HUES6 (cell line): ENCODE data around the gene NOL9.

Experiments used
- H3K27ac ChIP-seq: 2 replicates; pipeline ENCODE4 v1.7.0; 2013; ENCODE audit warnings: low read depth, mild to moderate bottlenecking, low read length, inconsistent platforms
- H3K27me3 ChIP-seq: 2 replicates; pipeline ENCODE4 v1.6.1; 2013; ENCODE audit warnings: low read length; ENCODE audit not compliant: control insufficient read depth, insufficient read depth
- H3K36me3 ChIP-seq: 2 replicates; pipeline ENCODE4 v1.6.1; 2013; ENCODE audit warnings: low read length; ENCODE audit not compliant: control insufficient read depth, insufficient read depth
- H3K4me1 ChIP-seq: 2 replicates; pipeline ENCODE4 v1.6.1; 2013; ENCODE audit warnings: low read length; ENCODE audit not compliant: control insufficient read depth, insufficient read depth
- H3K4me3 ChIP-seq: 2 replicates; pipeline ENCODE4 v1.5.1; 2013; ENCODE audit warnings: low read depth, low read length
- H3K9ac ChIP-seq: one replicate; pipeline ENCODE4 v1.6.1; 2013; ENCODE audit warnings: mild to moderate bottlenecking, low read length
- H3K9me3 ChIP-seq: 2 replicates; pipeline ENCODE4 v1.6.1; 2013; ENCODE audit warnings: low read depth, low read length; ENCODE audit not compliant: control insufficient read depth, insufficient read depth

NOL9 gene

GRCh38 chr1:6484826-6485167, 69.5 kb downstream of the NOL9 start:
- Histone ChIP-seq H3K4me3 (peak overlapping the region; percentile 66), H3K27me3 (peaks cover 17% of the 10 kb centered on the region; the same call in 1 of the 2 replicates), H3K4me1 (peaks cover 25% of the 10 kb centered on the region), H3K9ac (peak overlapping the region; percentile 54), H3K27ac (no peak overlapping the region), H3K36me3 (no peaks in the 10 kb centered on the region), H3K9me3 (no peaks in the 10 kb centered on the region)

- H3K4me1 ChIP-seq: peaks cover 15% of the 10 kb centered on the region
- no peaks in the 10 kb centered on the region for H3K36me3 ChIP-seq
- no peak overlapping the region for H3K27ac ChIP-seq
- H3K9me3 ChIP-seq: no peaks in the 10 kb centered on the region
- H3K27me3 ChIP-seq: peaks cover 17% of the 10 kb centered on the region; the same call in 1 of the 2 replicates
- no peak overlapping the region for H3K9ac ChIP-seq
- H3K4me3 ChIP-seq: no peak overlapping the region
These were observed 70.6 kb downstream of the NOL9 start for GRCh38 chr1:6483761-6484117.

GRCh38 chr1:6483017-6483760, 71.1 kb downstream of the NOL9 start:
- H3K4me3 ChIP-seq: no peak overlapping the region
- peaks cover 15% of the 10 kb centered on the region for H3K4me1 ChIP-seq
- H3K27me3 ChIP-seq: peaks cover 17% of the 10 kb centered on the region; the same call in 1 of the 2 replicates
- H3K9me3 ChIP-seq: no peaks in the 10 kb centered on the region
- no peak overlapping the region for H3K27ac ChIP-seq
- H3K9ac ChIP-seq: no peak overlapping the region
- no peaks in the 10 kb centered on the region for H3K36me3 ChIP-seq

GRCh38 chr1:6481820-6482219, 72.5 kb downstream of the NOL9 start:
- no peak overlapping the region for H3K9ac ChIP-seq
- H3K36me3 ChIP-seq: no peaks in the 10 kb centered on the region
- H3K4me3 ChIP-seq: no peak overlapping the region
- peaks cover 21% of the 10 kb centered on the region for H3K4me1 ChIP-seq
- no peak overlapping the region for H3K27ac ChIP-seq
- no peaks in the 10 kb centered on the region for H3K9me3 ChIP-seq
- H3K27me3 ChIP-seq: peaks cover 17% of the 10 kb centered on the region; the same call in 1 of the 2 replicates

GRCh38 chr1:6477039-6477820, 77.1 kb downstream of the NOL9 start:
- H3K36me3 ChIP-seq: peaks cover 8% of the 10 kb centered on the region
- H3K4me3 ChIP-seq: no peak overlapping the region
- no peaks in the 10 kb centered on the region for H3K9me3 ChIP-seq
- H3K27me3 ChIP-seq: no peaks in the 10 kb centered on the region
- no peak overlapping the region for H3K9ac ChIP-seq
- no peak overlapping the region for H3K27ac ChIP-seq
- peaks cover 25% of the 10 kb centered on the region for H3K4me1 ChIP-seq

GRCh38 chr1:6476483-6476882, 77.8 kb downstream of the NOL9 start:
- H3K9ac ChIP-seq: no peak overlapping the region
- H3K36me3 ChIP-seq: peaks cover 13% of the 10 kb centered on the region
- no peak overlapping the region for H3K4me3 ChIP-seq
- H3K27me3 ChIP-seq: no peaks in the 10 kb centered on the region
- no peaks in the 10 kb centered on the region for H3K9me3 ChIP-seq
- peaks cover 32% of the 10 kb centered on the region for H3K4me1 ChIP-seq
- H3K27ac ChIP-seq: no peak overlapping the region

- no peak overlapping the region for H3K9ac ChIP-seq
- no peaks in the 10 kb centered on the region for H3K27me3 ChIP-seq
- H3K36me3 ChIP-seq: peaks cover 14% of the 10 kb centered on the region
- H3K9me3 ChIP-seq: no peaks in the 10 kb centered on the region
- no peak overlapping the region for H3K4me3 ChIP-seq
- peaks cover 32% of the 10 kb centered on the region for H3K4me1 ChIP-seq
- no peak overlapping the region for H3K27ac ChIP-seq
These were observed 78.8 kb downstream of the NOL9 start for GRCh38 chr1:6475381-6476133.

GRCh38 chr1:6474815-6475282, 79.5 kb downstream of the NOL9 start:
- Histone ChIP-seq H3K27me3 (no peaks in the 10 kb centered on the region), H3K4me1 (peaks cover 32% of the 10 kb centered on the region)

GRCh38 chr1:6473974-6474814, 80.1 kb downstream of the NOL9 start:
- no peak overlapping the region for H3K9ac ChIP-seq
- H3K4me1 ChIP-seq: peaks cover 32% of the 10 kb centered on the region
- no peak overlapping the region for H3K4me3 ChIP-seq
- H3K36me3 ChIP-seq: peaks cover 27% of the 10 kb centered on the region
- no peak overlapping the region for H3K27ac ChIP-seq
- no peaks in the 10 kb centered on the region for H3K9me3 ChIP-seq
- no peaks in the 10 kb centered on the region for H3K27me3 ChIP-seq

More at GRCh38 chr1:6474815-6475282, 79.5 kb downstream of the NOL9 start:
- Histone ChIP-seq H3K27ac (no peak overlapping the region), H3K4me3 (no peak overlapping the region), H3K36me3 (peaks cover 21% of the 10 kb centered on the region), H3K9ac (peak overlapping the region; percentile 3), H3K9me3 (no peaks in the 10 kb centered on the region)

- Histone ChIP-seq H3K4me3 (no peak overlapping the region), H3K27me3 (no peaks in the 10 kb centered on the region), H3K9ac (no peak overlapping the region), H3K27ac (no peak overlapping the region), H3K36me3 (peaks cover 38% of the 10 kb centered on the region), H3K4me1 (peaks cover 32% of the 10 kb centered on the region), H3K9me3 (no peaks in the 10 kb centered on the region)
These were observed 81.2 kb downstream of the NOL9 start for GRCh38 chr1:6473156-6473555.
